ENCODE data around the gene RABEP1. TPM values are rescaled to one million over a fixed set of nuclear protein-coding genes. Genes with fewer than 3 reads are reported as not detected.
A peak's percentile ranks its signal among the peaks of the same experiment; 100 is the strongest.

RABEP1 gene
- total and polyA plus RNA-seq, 9 of the 15 experiments (the other 6 are each of a cell fraction or from before 2014, with no cell fraction given): 8.2 to 38.9 (median 30.3) TPM

DNA sequence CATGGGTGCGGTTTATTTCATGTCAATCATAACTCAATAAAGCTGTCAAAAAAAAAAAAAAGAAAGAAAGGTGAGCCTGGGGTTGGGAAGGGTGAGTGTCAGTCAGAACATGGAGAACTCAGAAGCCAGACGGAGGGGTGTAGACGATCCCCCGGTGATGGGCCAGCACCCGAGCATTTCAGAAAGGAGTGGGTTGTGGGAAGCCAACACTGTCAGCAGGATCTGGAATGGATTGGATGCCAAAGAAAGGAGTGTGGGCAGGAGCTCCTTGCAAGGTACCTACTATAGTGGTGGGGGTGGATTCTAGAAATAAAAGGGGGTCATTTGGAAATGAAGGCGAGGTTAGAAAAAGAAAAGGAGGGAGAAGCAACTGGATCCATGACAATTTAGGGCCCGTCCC is 27.7 kb upstream of the RABEP1 start:
- ATAC-seq: no peak
- no peak for FAIRE-seq
- peak; percentile 27 for TF ChIP-seq MEIS2 (IDR thresholded peaks at IDR 0.05; ENCODE audit: partially characterized antibody)
- no peak for TF ChIP-seq PYGO2 (tag; IDR thresholded peaks at IDR 0.05)
- TF ChIP-seq, protein P1, sequence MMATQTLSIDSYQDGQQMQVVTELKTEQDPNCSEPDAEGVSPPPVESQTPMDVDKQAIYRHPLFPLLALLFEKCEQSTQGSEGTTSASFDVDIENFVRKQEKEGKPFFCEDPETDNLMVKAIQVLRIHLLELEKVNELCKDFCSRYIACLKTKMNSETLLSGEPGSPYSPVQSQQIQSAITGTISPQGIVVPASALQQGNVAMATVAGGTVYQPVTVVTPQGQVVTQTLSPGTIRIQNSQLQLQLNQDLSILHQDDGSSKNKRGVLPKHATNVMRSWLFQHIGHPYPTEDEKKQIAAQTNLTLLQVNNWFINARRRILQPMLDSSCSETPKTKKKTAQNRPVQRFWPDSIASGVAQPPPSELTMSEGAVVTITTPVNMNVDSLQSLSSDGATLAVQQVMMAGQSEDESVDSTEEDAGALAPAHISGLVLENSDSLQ (IDR thresholded peaks at IDR 0.05): peak; percentile 26; the same call in 1 of the 2 replicates
- no peak for TF ChIP-seq PBX2 (CRISPR knock-in tag; IDR thresholded peaks at IDR 0.05; ENCODE audit: low read depth)
- no peak for TF ChIP-seq PBX2 (tag; conservative IDR thresholded peaks at IDR 0.05; ENCODE audit: low read depth)
- no peak for TF ChIP-seq LARP7 (IDR thresholded peaks at IDR 0.05)
- TF ChIP-seq TAF7 (tag; IDR thresholded peaks at IDR 0.05): no peak
- Histone ChIP-seq H3K9me3 (replicated peaks; ENCODE audit: control insufficient read depth, insufficient read depth, low read depth, low read length) (no peaks in the 10 kb centered on the region), H4K20me1 (replicated peaks; ENCODE audit: control insufficient read depth, insufficient read depth, low read length) (no peaks in the 10 kb centered on the region), H3K4me2 (ENCODE audit: insufficient read depth, low read length) (no peak overlapping the region), H2AFZ (ENCODE audit: low read depth, low read length) (no peak overlapping the region), H3K36me3 (ENCODE audit: control insufficient read depth, insufficient read depth, low read length) (no peaks in the 10 kb centered on the region), H3K4me3 (no peak overlapping the region), H3K9ac (ENCODE audit: insufficient read depth in 1 of 2, low read depth in 2 of 2, low read length in 2 of 2) (no peak overlapping the region), H3K9me1 (ENCODE audit: control insufficient read depth, insufficient read depth, low read length) (no peaks in the 10 kb centered on the region), H3K27ac (ENCODE audit: extremely low read depth, low read depth, low read length) (no peak overlapping the region), H3K79me2 (ENCODE audit: control insufficient read depth, insufficient read depth, low read length) (no peaks in the 10 kb centered on the region), H3K4me1 (replicated peaks in 1 of 2; ENCODE audit: control insufficient read depth in 2 of 2, insufficient read depth in 2 of 2, low read length in 2 of 2) (no peaks in the 10 kb centered on the region; a peak in 1 of 5 replicates), H3K27me3 (ENCODE audit: control insufficient read depth in 2 of 2, insufficient read depth in 2 of 2, low read length in 2 of 2) (peaks cover 0 to 11% of the 10 kb centered on the region in 2 experiments; a peak in 2 of 5 replicates)
- BruUV-seq (replicated peaks): no TSS peak
- POLR2A ChIA-PET: no interaction called here
- intact Hi-C loops (cut with micrococcal nuclease): no loop called here
- in situ Hi-C loops (cut with MboI): no loop called here
- WGBS (ENCODE audit: insufficient coverage, low coverage, missing lambda C conversion rate): 35% methylated on average over 6 of the region's 7 CpGs
- DNase-seq (ENCODE audit: extremely low read depth in 1 of 4, low spot score in 3 of 4): no peak
- CTCF ChIA-PET (ENCODE audit: low intra/inter-chr PET ratio): no interaction called here

Data from K562 (cell line).